ENCODE data around the gene ISCU. TPM values are rescaled to one million over a fixed set of nuclear protein-coding genes. Genes with fewer than 3 reads are reported as not detected.
"Not testable (repeated sequence)": the region's sequence is repeated elsewhere in the genome, so short reads cannot be mapped to it uniquely, and the experiment has no call there.

ISCU gene
- total RNA-seq, 1 experiment from 2014 or later = 71.1 TPM

- DNase-seq (ENCODE audit: low spot score) = no peak
Observed at GRCh38 chr12:108589028-108589839, 26.8 kb downstream of the ISCU start.

GRCh38 chr12:108589840-108590229 lies 27.4 kb downstream of the ISCU start:
- no peak for DNase-seq (ENCODE audit: low spot score)

GRCh38 chr12:108590463-108590862 lies 28.1 kb downstream of the ISCU start:
- not testable (repeated sequence) for DNase-seq (ENCODE audit: low spot score)

GRCh38 chr12:108591267-108591980 lies 29.0 kb downstream of the ISCU start:
- DNase-seq (ENCODE audit: low spot score) = no peak

GRCh38 chr12:108592033-108592909 lies 29.9 kb downstream of the ISCU start:
- DNase-seq (ENCODE audit: low spot score) = no peak

GRCh38 chr12:108594323-108594903 lies 32.0 kb downstream of the ISCU start:
- DNase-seq (ENCODE audit: low spot score) = no peak

GRCh38 chr12:108594960-108595710 lies 32.7 kb downstream of the ISCU start:
- no peak for DNase-seq (ENCODE audit: low spot score)

- no peak for DNase-seq (ENCODE audit: low spot score)
Observed at GRCh38 chr12:108595711-108596647, 33.6 kb downstream of the ISCU start.

GRCh38 chr12:108596854-108597558 lies 34.6 kb downstream of the ISCU start:
- no peak for DNase-seq (ENCODE audit: low spot score)

- DNase-seq (ENCODE audit: low spot score) = no peak
Observed at GRCh38 chr12:108597559-108598471, 35.4 kb downstream of the ISCU start, which contains the start of gene TMEM119. Gene TMEM119, minus strand, starts transcription at chr12:108598084. Its CDS starts 5,701 bp downstream, at chr12:108592383.

GRCh38 chr12:108598553-108599250 lies 36.3 kb downstream of the ISCU start:
- no peak for DNase-seq (ENCODE audit: low spot score)

- DNase-seq (ENCODE audit: low spot score) = no peak
Observed at GRCh38 chr12:108599541-108599940, 37.1 kb downstream of the ISCU start.

GRCh38 chr12:108599948-108600701 lies 37.7 kb downstream of the ISCU start:
- no peak for DNase-seq (ENCODE audit: low spot score)

GRCh38 chr12:108600702-108601007 lies 38.3 kb downstream of the ISCU start:
- DNase-seq (ENCODE audit: low spot score) = no peak

GRCh38 chr12:108602209-108602705 lies 39.9 kb downstream of the ISCU start:
- DNase-seq (ENCODE audit: low spot score) = no peak

GRCh38 chr12:108602976-108603704 lies 40.7 kb downstream of the ISCU start:
- DNase-seq (ENCODE audit: low spot score) = no peak

Measured in HT-29 (cell line).